OCI-LY1 (cell line): Measurements from ENCODE around the gene SLC2A10.

ENCODE experiments used
- H2AFZ ChIP-seq: fragments of 200-600 bp; sonication (generic), shearing (Covaris generic); 2 replicates; pipeline ENCODE4 v1.6.0; 2014; ENCODE audit warnings: antibody characterized with exemption, mild to moderate bottlenecking, low read length
- H3F3A ChIP-seq: fragments of 200-600 bp; sonication (generic), shearing (Covaris generic); 2 replicates; pipeline ENCODE4 v1.6.0; 2014; ENCODE audit warnings: mild to moderate bottlenecking, antibody characterized with exemption, low read length, moderate library complexity; ENCODE audit not compliant: insufficient read depth
- H3K27ac ChIP-seq: fragments of 200-600 bp; sonication (generic); 2 replicates; pipeline ENCODE4 v1.5.1; 2014; ENCODE audit warnings: low read length, mixed run types, mild to moderate bottlenecking, low read depth; ENCODE audit not compliant: poor library complexity, severe bottlenecking
- H3K27me3 ChIP-seq: fragments of 200-600 bp; sonication (generic); 2 replicates; pipeline ENCODE4 v1.6.0; 2014; ENCODE audit warnings: antibody characterized with exemption, mild to moderate bottlenecking, low read length, moderate library complexity; ENCODE audit not compliant: insufficient read depth
- H3K36me3 ChIP-seq: fragments of 200-600 bp; sonication (generic); 2 replicates; pipeline ENCODE4 v1.6.1; 2014; ENCODE audit warnings: mild to moderate bottlenecking, antibody characterized with exemption, low read length, moderate library complexity, mixed read lengths; ENCODE audit not compliant: insufficient read depth
- H3K4me1 ChIP-seq: fragments of 200-600 bp; sonication (generic); 2 replicates; pipeline ENCODE4 v1.5.1; 2014; ENCODE audit warnings: mild to moderate bottlenecking, low read length, moderate library complexity; ENCODE audit not compliant: insufficient read depth, severe bottlenecking
- H3K4me2 ChIP-seq: fragments of 200-600 bp; sonication (generic), shearing (Covaris generic); 2 replicates; pipeline ENCODE4 v1.6.1; 2014; ENCODE audit warnings: low read length
- H3K4me3 ChIP-seq: fragments of 200-600 bp; sonication (generic); 2 replicates; pipeline ENCODE4 v1.5.1; 2014; ENCODE audit warnings: low read length, low read depth, mild to moderate bottlenecking, mixed read lengths; ENCODE audit not compliant: poor library complexity, severe bottlenecking
- H3K79me2 ChIP-seq: fragments of 200-600 bp; shearing (Covaris generic); 2 replicates; pipeline ENCODE4 v1.6.1; 2016; ENCODE audit warnings: mixed run types, low read length, mixed read lengths; ENCODE audit not compliant: insufficient read depth
- H3K9ac ChIP-seq: fragments of 200-600 bp; sonication (generic), shearing (Covaris generic); 2 replicates; pipeline ENCODE4 v1.6.1; 2014; ENCODE audit warnings: mild to moderate bottlenecking, low read length, mixed read lengths
- H3K9me2 ChIP-seq: fragments of 200-600 bp; sonication (generic), shearing (Covaris generic); 2 replicates; pipeline ENCODE4 v1.6.1; 2014; ENCODE audit warnings: low read depth, mild to moderate bottlenecking, low read length, mixed read lengths
- H3K9me3 ChIP-seq: fragments of 200-600 bp; shearing (Covaris generic); 2 replicates; pipeline ENCODE4 v1.6.1; 2014; ENCODE audit warnings: low read length, mixed read lengths
- H4K20me1 ChIP-seq: fragments of 200-600 bp; sonication (generic), shearing (Covaris generic); 2 replicates; pipeline ENCODE4 v1.6.0; 2016; ENCODE audit warnings: mild to moderate bottlenecking, low read length; ENCODE audit not compliant: insufficient read depth
- EZH2 ChIP-seq: fragments of 200-600 bp; sonication (generic), shearing (Covaris generic); IDR thresholded peaks from 2 replicates; pipeline ENCODE4 v1.8.0; 2017; ENCODE audit warnings: borderline replicate concordance, mixed run types, mild to moderate bottlenecking, antibody characterized with exemption, low read length, moderate library complexity, mixed read lengths
- TF ChIP-seq, protein P1 (sequence below): fragments of 200-600 bp; sonication (generic), shearing (Covaris generic); IDR thresholded peaks from 2 replicates; pipeline ENCODE4 v1.5.1; 2017; ENCODE audit warnings: mild to moderate bottlenecking, antibody characterized with exemption, low read length, moderate library complexity, mixed read lengths

The SLC2A10 gene

DNA sequence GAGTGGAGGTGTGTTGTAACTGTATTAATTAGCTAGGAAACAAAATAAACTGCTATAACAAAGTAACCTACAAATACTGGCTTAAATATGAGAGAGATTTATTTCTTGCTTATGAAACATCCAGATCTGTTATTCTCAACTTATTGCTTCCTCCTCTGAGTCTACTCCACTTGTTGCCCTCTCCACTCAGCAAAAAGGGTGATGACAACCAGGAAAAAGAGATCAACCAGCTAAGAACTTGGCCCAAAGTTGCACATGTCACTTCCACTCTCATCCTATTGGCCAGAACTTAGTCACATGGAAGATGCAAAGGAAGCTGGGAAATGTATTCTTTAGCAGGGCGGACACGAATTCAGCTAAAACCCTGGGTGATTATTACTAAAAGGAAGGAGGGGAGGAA, 15.0 kb upstream of the SLC2A10 start:
- peaks cover 7% of the 10 kb centered on the region; the same call in 1 of the 2 replicates for H3K27me3 ChIP-seq
- peak overlapping the region; percentile 55 for H2AFZ ChIP-seq
- no peaks in the 10 kb centered on the region for H3K79me2 ChIP-seq
- TF ChIP-seq, protein P1, sequence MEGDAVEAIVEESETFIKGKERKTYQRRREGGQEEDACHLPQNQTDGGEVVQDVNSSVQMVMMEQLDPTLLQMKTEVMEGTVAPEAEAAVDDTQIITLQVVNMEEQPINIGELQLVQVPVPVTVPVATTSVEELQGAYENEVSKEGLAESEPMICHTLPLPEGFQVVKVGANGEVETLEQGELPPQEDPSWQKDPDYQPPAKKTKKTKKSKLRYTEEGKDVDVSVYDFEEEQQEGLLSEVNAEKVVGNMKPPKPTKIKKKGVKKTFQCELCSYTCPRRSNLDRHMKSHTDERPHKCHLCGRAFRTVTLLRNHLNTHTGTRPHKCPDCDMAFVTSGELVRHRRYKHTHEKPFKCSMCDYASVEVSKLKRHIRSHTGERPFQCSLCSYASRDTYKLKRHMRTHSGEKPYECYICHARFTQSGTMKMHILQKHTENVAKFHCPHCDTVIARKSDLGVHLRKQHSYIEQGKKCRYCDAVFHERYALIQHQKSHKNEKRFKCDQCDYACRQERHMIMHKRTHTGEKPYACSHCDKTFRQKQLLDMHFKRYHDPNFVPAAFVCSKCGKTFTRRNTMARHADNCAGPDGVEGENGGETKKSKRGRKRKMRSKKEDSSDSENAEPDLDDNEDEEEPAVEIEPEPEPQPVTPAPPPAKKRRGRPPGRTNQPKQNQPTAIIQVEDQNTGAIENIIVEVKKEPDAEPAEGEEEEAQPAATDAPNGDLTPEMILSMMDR: no peak
- no peak for TF ChIP-seq EZH2
- no peaks in the 10 kb centered on the region for H3K9me3 ChIP-seq
- H4K20me1 ChIP-seq: no peaks in the 10 kb centered on the region
- no peak overlapping the region for H3K4me3 ChIP-seq
- H3K4me2 ChIP-seq: peak overlapping the region; percentile 10; the same call in 1 of the 2 replicates
- H3K9me2 ChIP-seq: no peaks in the 10 kb centered on the region
- H3K4me1 ChIP-seq: peaks cover 15% of the 10 kb centered on the region
- no peaks in the 10 kb centered on the region for H3F3A ChIP-seq
- no peak overlapping the region for H3K27ac ChIP-seq
- H3K9ac ChIP-seq: no peak overlapping the region; the same call in 1 of the 2 replicates
- H3K36me3 ChIP-seq: no peaks in the 10 kb centered on the region; the same call in 1 of the 2 replicates

DNA sequence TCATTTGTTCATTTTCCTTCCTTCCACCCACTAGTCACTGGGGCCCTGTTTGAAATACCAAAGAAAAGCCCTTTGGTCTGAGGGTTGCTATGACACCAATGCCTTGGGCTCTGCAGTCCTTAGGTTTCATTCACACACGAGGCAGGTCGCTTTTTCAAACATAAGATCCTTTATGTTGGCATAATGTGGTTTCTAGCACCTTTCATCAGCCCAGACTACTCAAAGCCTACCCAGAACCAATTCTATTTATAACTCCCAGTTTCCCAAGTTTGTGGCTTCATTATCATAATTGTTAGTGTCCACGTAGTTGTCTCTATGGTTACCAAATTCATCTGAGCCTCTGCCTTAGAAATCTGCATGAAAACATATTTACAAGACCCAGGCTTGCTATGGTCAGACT, 13.6 kb upstream of the SLC2A10 start:
- no peaks in the 10 kb centered on the region; the same call in 1 of the 2 replicates for H3K36me3 ChIP-seq
- no peaks in the 10 kb centered on the region for H3K9me3 ChIP-seq
- no peaks in the 10 kb centered on the region for H4K20me1 ChIP-seq
- no peak overlapping the region for H3K27ac ChIP-seq
- H3K4me1 ChIP-seq: peaks cover 8% of the 10 kb centered on the region
- no peak overlapping the region for H2AFZ ChIP-seq
- no peaks in the 10 kb centered on the region for H3K79me2 ChIP-seq
- H3K9ac ChIP-seq: no peak overlapping the region
- no peaks in the 10 kb centered on the region for H3K9me2 ChIP-seq
- H3F3A ChIP-seq: no peaks in the 10 kb centered on the region
- no peak overlapping the region for H3K4me2 ChIP-seq
- peaks cover 7% of the 10 kb centered on the region; the same call in 1 of the 2 replicates for H3K27me3 ChIP-seq
- no peak overlapping the region for H3K4me3 ChIP-seq
- TF ChIP-seq, protein P1: no peak
- no peak for TF ChIP-seq EZH2

DNA sequence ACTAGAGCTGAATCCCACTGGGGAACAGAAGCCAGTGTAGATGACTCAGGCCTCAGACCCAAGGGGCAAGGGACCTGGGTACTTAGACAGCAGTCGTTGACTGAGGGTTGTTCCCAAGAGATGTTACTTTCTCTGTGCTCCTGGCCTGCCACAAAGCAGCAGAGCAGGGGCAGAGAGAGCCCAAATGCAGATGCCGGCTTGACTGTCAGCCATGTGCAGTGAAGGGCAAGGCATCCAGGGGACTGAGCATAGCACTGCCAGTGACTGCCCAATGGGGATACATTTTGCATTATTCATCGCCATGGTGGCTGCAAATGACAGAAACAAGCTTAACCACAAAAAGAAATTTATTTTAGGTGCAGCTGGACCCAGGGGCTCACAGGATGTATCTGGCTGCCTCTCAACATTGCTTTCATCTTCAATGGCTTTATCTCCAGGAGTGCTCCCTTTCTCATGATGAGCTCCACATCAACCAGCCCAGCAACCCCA, 12.6 kb upstream of the SLC2A10 start:
- H3K4me2 ChIP-seq: no peak overlapping the region
- peaks cover 8% of the 10 kb centered on the region for H3K4me1 ChIP-seq
- no peaks in the 10 kb centered on the region for H3K9me2 ChIP-seq
- H3K27ac ChIP-seq: no peak overlapping the region
- H3K9ac ChIP-seq: no peak overlapping the region
- H3K27me3 ChIP-seq: peaks cover 7% of the 10 kb centered on the region; the same call in 1 of the 2 replicates
- no peaks in the 10 kb centered on the region for H4K20me1 ChIP-seq
- no peaks in the 10 kb centered on the region for H3K9me3 ChIP-seq
- no peak overlapping the region for H2AFZ ChIP-seq
- H3K36me3 ChIP-seq: no peaks in the 10 kb centered on the region; the same call in 1 of the 2 replicates
- H3K79me2 ChIP-seq: no peaks in the 10 kb centered on the region
- H3K4me3 ChIP-seq: no peak overlapping the region
- TF ChIP-seq, protein P1: no peak
- TF ChIP-seq EZH2: no peak
- H3F3A ChIP-seq: no peaks in the 10 kb centered on the region
